HEK293 (cell line): Measurements from ENCODE around the gene ADI1.

ENCODE experiments used
- CTCF ChIA-PET: fragments of 350-600 bp; formaldehyde crosslinking; extraction: SDS; loops from one replicate; lab custom pipeline; 2021; ENCODE audit warnings: antibody characterized with exemption; lab: Yijun Ruan, JAX
- POLR2A ChIA-PET: fragments of 300-600 bp; formaldehyde crosslinking; extraction: SDS; loops from one replicate; lab custom pipeline; 2020; ENCODE audit warnings: antibody characterized with exemption, inconsistent platforms; lab: Yijun Ruan, JAX
- H3K27ac ChIP-seq: fragments of 200-500 bp; sonication (Bioruptor generic); 2 replicates; pipeline ENCODE4 v1.5.1; 2014; ENCODE audit warnings: low read depth, low read length, control low read depth, inconsistent platforms; ENCODE audit errors: extremely low read depth
- H3K36me3 ChIP-seq, 2 experiments: fragments of 200-500 bp in 1 of 2; sonication (Bioruptor generic) in 1 of 2; 1 replicate in 1 of 2; 2 replicates in 1 of 2; pipeline ENCODE4 v1.5.1; 2014 to 2017; ENCODE audit warnings: inconsistent platforms in 2 of 2, low read length in 2 of 2; ENCODE audit not compliant: control insufficient read depth in 2 of 2, insufficient read depth in 1 of 2
- H3K4me1 ChIP-seq: fragments of 200-500 bp; sonication (Bioruptor generic); 2 replicates; pipeline ENCODE4 v1.5.1; 2014; ENCODE audit warnings: mild to moderate bottlenecking, low read length, inconsistent platforms; ENCODE audit not compliant: control insufficient read depth, insufficient read depth
- H3K4me3 ChIP-seq: 2 replicates; pipeline ENCODE4 v1.5.1; 2011; ENCODE audit warnings: low read depth, mild to moderate bottlenecking, control low read depth, low read length, moderate library complexity
- H3K9me3 ChIP-seq: fragments of 200-500 bp; sonication (Bioruptor generic); 2 replicates; pipeline ENCODE4 v1.5.1; 2014; ENCODE audit warnings: low read depth, low read length, inconsistent platforms; ENCODE audit not compliant: control insufficient read depth, insufficient read depth
- KLF10 ChIP-seq: fragments of 450-650 bp; IDR thresholded peaks from 2 replicates; pipeline ENCODE4 v1.5.1; 2018; ENCODE audit warnings: missing biosample characterization, mild to moderate bottlenecking, missing genetic modification characterization
- SETDB1 ChIP-seq: IDR thresholded peaks from one replicate; pipeline ENCODE4 v1.6.1; 2017; ENCODE audit warnings: mild to moderate bottlenecking, low read length, moderate library complexity, mixed read lengths; ENCODE audit not compliant: insufficient read length
- ZNF169 ChIP-seq: fragments of 450-650 bp; formaldehyde crosslinking; IDR thresholded peaks from 2 replicates; pipeline ENCODE4 v1.5.1; 2016; ENCODE audit warnings: missing biosample characterization, missing genetic modification characterization
- ZNF248 ChIP-seq: fragments of 450-650 bp; formaldehyde crosslinking; IDR thresholded peaks from 2 replicates; pipeline ENCODE4 v1.5.1; 2017; ENCODE audit warnings: missing biosample characterization, missing genetic modification characterization
- ZNF37A ChIP-seq: fragments of 450-650 bp; IDR thresholded peaks from 2 replicates; pipeline ENCODE4 v1.5.1; 2018; ENCODE audit warnings: missing biosample characterization, missing genetic modification characterization
- ZNF48 ChIP-seq: fragments of 450-650 bp; formaldehyde crosslinking; IDR thresholded peaks from 2 replicates; pipeline ENCODE4 v1.5.1; 2016; ENCODE audit warnings: missing biosample characterization, missing genetic modification characterization
- ZNF510 ChIP-seq: fragments of 450-650 bp; formaldehyde crosslinking; IDR thresholded peaks from 2 replicates; pipeline ENCODE4 v1.5.1; 2018; ENCODE audit warnings: mild to moderate bottlenecking, missing genetic modification characterization, missing biosample characterization; ENCODE audit not compliant: insufficient replicate concordance
- ZNF555 ChIP-seq: fragments of 450-650 bp; formaldehyde crosslinking; conservative IDR thresholded peaks from 2 replicates; pipeline ENCODE4 v1.5.1; 2017; ENCODE audit warnings: missing biosample characterization, mild to moderate bottlenecking, missing genetic modification characterization, inconsistent platforms
- ZNF571 ChIP-seq: fragments of 450-650 bp; formaldehyde crosslinking; IDR thresholded peaks from 2 replicates; pipeline ENCODE4 v1.5.0; 2017; ENCODE audit warnings: missing biosample characterization, missing genetic modification characterization
- ZNF621 ChIP-seq: fragments of 450-650 bp; formaldehyde crosslinking; IDR thresholded peaks from 2 replicates; pipeline ENCODE4 v1.5.1; 2017; ENCODE audit warnings: missing biosample characterization, missing genetic modification characterization
- ZNF654 ChIP-seq: fragments of 450-650 bp; formaldehyde crosslinking; IDR thresholded peaks from 2 replicates; pipeline ENCODE4 v1.5.1; 2016; ENCODE audit warnings: low read depth, missing biosample characterization, missing genetic modification characterization
- ZNF707 ChIP-seq: fragments of 450-650 bp; formaldehyde crosslinking; IDR thresholded peaks from 2 replicates; pipeline ENCODE4 v1.5.1; 2016; ENCODE audit warnings: missing biosample characterization, missing genetic modification characterization
- ZNF777 ChIP-seq: fragments of 450-650 bp; formaldehyde crosslinking; IDR thresholded peaks from 2 replicates; pipeline ENCODE4 v1.5.1; 2017; ENCODE audit warnings: missing biosample characterization, missing genetic modification characterization, borderline replicate concordance
- ZNF785 ChIP-seq: fragments of 450-650 bp; formaldehyde crosslinking; IDR thresholded peaks from 2 replicates; pipeline ENCODE4 v1.5.1; 2016; ENCODE audit warnings: missing biosample characterization, missing genetic modification characterization
- ZNF830 ChIP-seq: fragments of 450-650 bp; IDR thresholded peaks from 2 replicates; pipeline ENCODE4 v1.5.0; 2018; ENCODE audit warnings: missing biosample characterization, missing genetic modification characterization, low read depth, mild to moderate bottlenecking, moderate library complexity
- ZNF837 ChIP-seq: fragments of 450-650 bp; formaldehyde crosslinking; IDR thresholded peaks from 2 replicates; pipeline ENCODE4 v1.5.1; 2016; ENCODE audit warnings: missing biosample characterization, missing genetic modification characterization
- TF ChIP-seq, protein P1 (sequence below): fragments of 450-650 bp; formaldehyde crosslinking; IDR thresholded peaks from 2 replicates; pipeline ENCODE4 v1.5.1; 2016; ENCODE audit warnings: missing biosample characterization, missing genetic modification characterization, low read depth
- TF ChIP-seq, protein P2 (sequence below): fragments of 450-650 bp; formaldehyde crosslinking; IDR thresholded peaks from 2 replicates; pipeline ENCODE4 v1.5.1; 2016; ENCODE audit warnings: missing biosample characterization, missing genetic modification characterization, borderline replicate concordance
- TF ChIP-seq, protein P3 (sequence below): fragments of 450-650 bp; formaldehyde crosslinking; IDR thresholded peaks from 2 replicates; pipeline ENCODE4 v1.5.1; 2017; ENCODE audit warnings: missing biosample characterization, missing genetic modification characterization

ADI1 gene

DNA sequence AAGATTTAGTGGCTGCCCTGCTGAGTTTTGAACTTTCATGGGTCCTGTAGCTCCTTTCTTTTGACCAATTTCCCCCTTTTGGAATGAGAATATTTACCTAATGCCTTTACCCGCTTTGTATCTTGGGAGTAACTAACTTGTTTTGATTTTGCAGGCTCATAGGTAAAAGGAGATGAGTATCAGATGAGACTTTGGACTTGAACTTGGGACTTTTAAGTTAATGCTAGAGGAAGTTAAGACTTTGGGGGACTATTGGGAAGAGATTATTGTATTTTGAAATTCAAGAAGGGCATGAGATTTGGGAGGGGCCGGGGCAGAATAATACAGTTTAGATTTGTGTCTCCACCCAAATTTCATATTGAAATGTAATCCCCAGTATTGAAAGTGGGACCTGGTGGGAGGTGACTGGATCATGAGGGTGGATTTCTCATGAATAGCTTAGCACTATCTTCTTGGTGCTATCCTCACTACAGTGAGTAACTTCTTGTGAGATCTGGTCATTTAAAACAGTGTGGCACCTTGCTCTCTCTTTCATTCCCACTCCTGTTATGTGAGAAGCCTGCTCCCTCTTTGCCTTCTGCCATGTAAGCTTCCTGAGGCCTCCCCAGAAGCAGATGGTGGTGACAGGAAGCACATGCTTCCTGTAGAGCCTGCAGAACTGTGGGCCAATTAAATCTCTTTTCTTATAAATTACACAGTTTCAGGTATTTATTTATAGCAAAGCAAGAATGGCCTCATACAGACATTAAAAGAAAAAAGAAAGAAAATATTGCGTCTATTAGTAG, 6.1 kb downstream of the ADI1 start:
- H3K4me3 ChIP-seq: no peak overlapping the region
- TF ChIP-seq ZNF830 (tag by site-specific recombination): no peak
- no peak for TF ChIP-seq ZNF571
- TF ChIP-seq ZNF510 (tag by site-specific recombination): no peak
- no peak for TF ChIP-seq KLF10 (tag by site-specific recombination)
- TF ChIP-seq ZNF785: no peak
- TF ChIP-seq ZNF48 (tag by site-specific recombination): no peak
- TF ChIP-seq, protein P1, sequence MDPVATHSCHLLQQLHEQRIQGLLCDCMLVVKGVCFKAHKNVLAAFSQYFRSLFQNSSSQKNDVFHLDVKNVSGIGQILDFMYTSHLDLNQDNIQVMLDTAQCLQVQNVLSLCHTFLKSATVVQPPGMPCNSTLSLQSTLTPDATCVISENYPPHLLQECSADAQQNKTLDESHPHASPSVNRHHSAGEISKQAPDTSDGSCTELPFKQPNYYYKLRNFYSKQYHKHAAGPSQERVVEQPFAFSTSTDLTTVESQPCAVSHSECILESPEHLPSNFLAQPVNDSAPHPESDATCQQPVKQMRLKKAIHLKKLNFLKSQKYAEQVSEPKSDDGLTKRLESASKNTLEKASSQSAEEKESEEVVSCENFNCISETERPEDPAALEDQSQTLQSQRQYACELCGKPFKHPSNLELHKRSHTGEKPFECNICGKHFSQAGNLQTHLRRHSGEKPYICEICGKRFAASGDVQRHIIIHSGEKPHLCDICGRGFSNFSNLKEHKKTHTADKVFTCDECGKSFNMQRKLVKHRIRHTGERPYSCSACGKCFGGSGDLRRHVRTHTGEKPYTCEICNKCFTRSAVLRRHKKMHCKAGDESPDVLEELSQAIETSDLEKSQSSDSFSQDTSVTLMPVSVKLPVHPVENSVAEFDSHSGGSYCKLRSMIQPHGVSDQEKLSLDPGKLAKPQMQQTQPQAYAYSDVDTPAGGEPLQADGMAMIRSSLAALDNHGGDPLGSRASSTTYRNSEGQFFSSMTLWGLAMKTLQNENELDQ (tag by site-specific recombination): no peak
- TF ChIP-seq, protein P2, sequence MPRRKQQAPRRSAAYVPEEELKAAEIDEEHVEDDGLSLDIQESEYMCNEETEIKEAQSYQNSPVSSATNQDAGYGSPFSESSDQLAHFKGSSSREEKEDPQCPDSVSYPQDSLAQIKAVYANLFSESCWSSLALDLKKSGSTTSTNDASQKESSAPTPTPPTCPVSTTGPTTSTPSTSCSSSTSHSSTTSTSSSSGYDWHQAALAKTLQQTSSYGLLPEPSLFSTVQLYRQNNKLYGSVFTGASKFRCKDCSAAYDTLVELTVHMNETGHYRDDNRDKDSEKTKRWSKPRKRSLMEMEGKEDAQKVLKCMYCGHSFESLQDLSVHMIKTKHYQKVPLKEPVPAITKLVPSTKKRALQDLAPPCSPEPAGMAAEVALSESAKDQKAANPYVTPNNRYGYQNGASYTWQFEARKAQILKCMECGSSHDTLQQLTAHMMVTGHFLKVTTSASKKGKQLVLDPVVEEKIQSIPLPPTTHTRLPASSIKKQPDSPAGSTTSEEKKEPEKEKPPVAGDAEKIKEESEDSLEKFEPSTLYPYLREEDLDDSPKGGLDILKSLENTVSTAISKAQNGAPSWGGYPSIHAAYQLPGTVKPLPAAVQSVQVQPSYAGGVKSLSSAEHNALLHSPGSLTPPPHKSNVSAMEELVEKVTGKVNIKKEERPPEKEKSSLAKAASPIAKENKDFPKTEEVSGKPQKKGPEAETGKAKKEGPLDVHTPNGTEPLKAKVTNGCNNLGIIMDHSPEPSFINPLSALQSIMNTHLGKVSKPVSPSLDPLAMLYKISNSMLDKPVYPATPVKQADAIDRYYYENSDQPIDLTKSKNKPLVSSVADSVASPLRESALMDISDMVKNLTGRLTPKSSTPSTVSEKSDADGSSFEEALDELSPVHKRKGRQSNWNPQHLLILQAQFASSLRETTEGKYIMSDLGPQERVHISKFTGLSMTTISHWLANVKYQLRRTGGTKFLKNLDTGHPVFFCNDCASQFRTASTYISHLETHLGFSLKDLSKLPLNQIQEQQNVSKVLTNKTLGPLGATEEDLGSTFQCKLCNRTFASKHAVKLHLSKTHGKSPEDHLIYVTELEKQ (tag by site-specific recombination): no peak
- TF ChIP-seq, protein P3, sequence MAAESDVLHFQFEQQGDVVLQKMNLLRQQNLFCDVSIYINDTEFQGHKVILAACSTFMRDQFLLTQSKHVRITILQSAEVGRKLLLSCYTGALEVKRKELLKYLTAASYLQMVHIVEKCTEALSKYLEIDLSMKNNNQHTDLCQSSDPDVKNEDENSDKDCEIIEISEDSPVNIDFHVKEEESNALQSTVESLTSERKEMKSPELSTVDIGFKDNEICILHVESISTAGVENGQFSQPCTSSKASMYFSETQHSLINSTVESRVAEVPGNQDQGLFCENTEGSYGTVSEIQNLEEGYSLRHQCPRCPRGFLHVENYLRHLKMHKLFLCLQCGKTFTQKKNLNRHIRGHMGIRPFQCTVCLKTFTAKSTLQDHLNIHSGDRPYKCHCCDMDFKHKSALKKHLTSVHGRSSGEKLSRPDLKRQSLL (tag by site-specific recombination): no peak
- no peak for TF ChIP-seq SETDB1
- no peak for TF ChIP-seq ZNF654 (tag by site-specific recombination)
- no peak for TF ChIP-seq ZNF169
- TF ChIP-seq ZNF837 (tag by site-specific recombination): no peak
- TF ChIP-seq ZNF248 (tag by site-specific recombination): no peak
- TF ChIP-seq ZNF707: no peak
- TF ChIP-seq ZNF555 (tag by site-specific recombination): no peak
- TF ChIP-seq ZNF777 (tag by site-specific recombination): no peak
- TF ChIP-seq, all 188 proteins: peak for 0
- POLR2A ChIA-PET: no interaction called here
- Histone ChIP-seq H3K4me1 (no peaks in the 10 kb centered on the region), H3K9me3 (no peaks in the 10 kb centered on the region), H3K36me3 (peaks cover 0 to 53% of the 10 kb centered on the region in 2 experiments; a peak in 2 of 3 replicates), H3K27ac (no peak overlapping the region)
- CTCF ChIA-PET: no interaction called here

DNA sequence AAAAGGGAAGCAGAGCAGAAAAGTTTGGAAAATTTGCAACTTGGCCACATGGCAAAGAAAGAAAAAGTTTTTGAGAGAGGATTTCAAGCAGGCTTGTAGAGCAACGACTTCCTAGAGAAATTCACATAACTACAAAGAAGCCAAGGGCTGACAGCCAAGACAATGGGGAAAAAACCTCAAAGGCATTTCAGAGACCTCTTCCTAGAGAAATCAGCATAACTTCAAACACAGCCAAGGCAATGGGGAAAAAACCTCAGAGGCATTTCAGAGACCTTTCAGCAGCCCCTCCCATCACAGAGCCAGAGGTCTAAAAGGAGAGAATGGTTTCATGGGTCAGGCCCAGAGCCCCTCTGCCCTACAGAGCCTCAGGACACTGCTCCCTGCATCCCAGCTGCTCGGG, 7.2 kb downstream of the ADI1 start:
- H3K36me3 ChIP-seq: peaks cover 3 to 50% of the 10 kb centered on the region in 2 experiments
- CTCF ChIA-PET: no interaction called here
- POLR2A ChIA-PET: no interaction called here
- no peak overlapping the region for H3K27ac ChIP-seq
- no peak for TF ChIP-seq ZNF621 (tag by site-specific recombination)
- no peak for TF ChIP-seq ZNF37A (tag by site-specific recombination)
- H3K9me3 ChIP-seq: no peaks in the 10 kb centered on the region
- H3K4me3 ChIP-seq: no peak overlapping the region
- H3K4me1 ChIP-seq: no peaks in the 10 kb centered on the region
